HG03196 (cell line): ENCODE measurements around the gene NCAM1.

Experiments used
- ATAC-seq: cut with Tn5 transposase; IDR thresholded peaks from one replicate; pipeline ENCODE4 v1.9.1; 2021; ENCODE audit not compliant: unreplicated experiment

Gene NCAM1

DNA sequence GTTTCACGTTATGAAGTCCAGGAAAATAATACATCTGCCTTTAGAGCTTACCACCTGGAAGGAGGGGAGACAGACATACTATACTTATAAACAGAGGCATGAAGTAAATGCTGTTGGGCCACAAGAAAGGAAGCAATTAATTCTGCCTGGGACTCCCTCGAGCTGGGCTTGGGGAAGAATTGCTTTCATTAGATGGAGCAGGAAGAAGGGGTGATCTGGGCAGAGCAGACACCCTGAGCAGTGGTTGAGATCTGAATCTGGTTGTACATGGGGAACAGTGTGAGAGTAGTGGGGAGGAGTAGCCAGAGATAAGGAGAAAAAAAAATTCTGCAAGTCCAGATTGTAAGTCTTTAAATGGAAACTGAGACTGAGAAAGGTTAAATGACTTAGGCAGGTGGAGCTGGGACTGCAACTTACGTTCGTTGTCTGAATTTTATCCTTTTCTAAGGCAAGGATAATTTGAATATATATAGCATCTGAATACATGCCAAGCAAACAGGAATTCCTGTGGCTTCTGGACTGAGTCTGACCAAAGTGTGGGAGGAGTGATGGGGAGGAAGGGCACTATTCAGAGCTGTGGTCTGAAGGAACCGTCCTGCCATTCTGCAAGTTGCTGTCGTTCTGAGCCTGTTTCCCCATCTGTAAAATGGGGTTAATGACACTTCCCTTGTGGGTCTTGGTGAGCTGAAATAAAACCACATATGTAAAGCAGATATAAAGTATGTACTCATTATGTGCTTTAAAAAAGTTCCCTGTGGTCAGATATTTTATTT is 7.9 kb downstream of the NCAM1 start:
- ATAC-seq: no peak

DNA sequence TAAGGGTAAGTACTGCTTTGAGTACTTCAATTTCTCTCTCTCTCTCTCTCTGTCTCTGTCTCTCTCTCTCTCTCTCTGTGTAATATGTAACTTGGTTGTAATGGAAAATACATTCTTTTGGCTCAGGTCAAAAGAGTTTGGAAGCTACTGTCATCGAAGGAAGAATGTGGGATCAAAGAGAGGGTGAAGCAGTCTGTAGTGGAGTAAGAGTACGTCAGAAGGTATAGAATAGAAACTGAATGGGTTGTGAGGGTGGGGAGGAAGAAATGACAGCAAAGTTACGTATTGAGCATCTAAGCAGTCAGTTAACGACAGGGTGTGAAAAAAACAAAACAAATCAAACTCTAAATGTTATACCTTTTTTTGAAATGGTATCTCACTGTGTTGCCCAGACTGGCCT is 10.0 kb downstream of the NCAM1 start:
- ATAC-seq: no peak

DNA sequence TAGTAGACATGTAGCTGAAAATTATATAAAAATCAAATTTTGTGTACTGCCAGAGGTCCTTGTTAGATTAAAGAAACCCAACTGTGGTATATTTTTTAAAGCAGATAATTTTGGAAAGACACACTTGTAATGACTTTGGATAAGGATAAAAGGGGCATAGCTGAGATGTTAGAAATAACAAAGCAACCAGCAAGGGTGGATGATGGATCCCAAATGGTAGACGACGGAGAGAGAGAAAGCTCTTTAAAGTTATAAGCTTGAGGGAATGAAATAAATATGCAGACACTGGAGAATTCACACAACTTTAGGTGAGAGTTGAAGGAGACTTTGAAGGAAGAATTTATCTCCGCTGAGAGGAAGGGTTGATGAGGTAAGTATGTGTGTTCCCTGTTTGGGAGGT is 10.6 kb downstream of the NCAM1 start:
- ATAC-seq: no peak

- ATAC-seq: no peak
These were observed 11.4 kb downstream of the NCAM1 start for GRCh38 chr11:112972399-112973145.

GRCh38 chr11:112975051-112975450 is 13.8 kb downstream of the NCAM1 start:
- no peak for ATAC-seq

DNA sequence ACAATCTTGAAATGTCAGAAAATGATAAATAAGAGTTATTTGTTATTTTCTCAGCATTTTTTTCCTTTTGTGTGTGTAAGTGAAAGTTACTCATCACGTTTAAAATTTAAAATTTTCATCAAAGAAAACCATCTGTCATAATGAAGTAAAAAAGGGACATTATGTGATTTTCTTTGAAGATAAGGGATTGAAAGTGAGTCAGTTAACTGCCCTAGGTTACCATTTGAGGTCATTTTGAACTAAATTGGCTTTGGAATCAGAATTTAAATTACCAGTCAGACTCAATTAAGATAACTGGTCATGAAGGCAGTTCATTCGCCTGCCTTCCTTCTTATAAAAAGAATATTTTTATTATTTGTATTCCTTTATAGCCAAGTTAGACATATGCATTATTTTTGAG is 14.3 kb downstream of the NCAM1 start:
- ATAC-seq: no peak

DNA sequence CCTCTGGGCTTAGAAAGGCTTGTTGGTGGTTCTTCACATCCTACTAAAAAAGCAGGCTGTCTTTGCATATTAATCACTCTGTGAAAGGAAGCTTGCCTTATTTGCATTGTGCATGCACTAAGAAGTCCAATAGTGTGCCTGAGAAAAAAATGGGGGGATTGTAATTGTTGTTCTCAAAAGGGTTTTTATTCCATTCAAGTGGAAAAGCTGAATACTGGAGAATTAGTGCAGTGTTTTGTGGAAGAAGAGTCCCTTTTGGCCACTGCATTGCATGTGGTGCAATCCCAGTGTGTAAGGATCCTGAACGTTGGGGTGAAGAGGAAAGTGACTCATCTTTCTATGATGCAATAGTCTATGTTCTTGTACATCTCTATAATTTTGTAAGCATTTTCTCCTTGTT is 16.5 kb downstream of the NCAM1 start:
- no peak for ATAC-seq

DNA sequence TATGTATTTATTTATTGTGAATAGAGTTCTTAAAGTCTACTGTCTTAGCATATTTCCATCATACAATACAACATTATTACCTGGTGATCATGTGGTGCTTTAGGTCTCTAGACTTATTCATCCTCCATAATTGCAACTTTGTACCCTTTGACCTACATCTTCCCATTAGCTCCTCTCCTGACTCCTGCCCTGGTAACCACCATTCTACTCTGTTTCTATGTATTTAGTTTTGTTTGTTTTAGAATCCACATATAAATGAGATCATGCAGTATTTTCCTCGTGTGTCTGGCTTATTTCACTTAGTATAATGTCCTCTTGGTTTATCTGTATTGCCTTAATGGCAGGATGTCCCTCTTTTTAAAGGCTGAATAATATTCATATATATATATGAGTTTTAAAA is 22.7 kb downstream of the NCAM1 start:
- no peak for ATAC-seq

DNA sequence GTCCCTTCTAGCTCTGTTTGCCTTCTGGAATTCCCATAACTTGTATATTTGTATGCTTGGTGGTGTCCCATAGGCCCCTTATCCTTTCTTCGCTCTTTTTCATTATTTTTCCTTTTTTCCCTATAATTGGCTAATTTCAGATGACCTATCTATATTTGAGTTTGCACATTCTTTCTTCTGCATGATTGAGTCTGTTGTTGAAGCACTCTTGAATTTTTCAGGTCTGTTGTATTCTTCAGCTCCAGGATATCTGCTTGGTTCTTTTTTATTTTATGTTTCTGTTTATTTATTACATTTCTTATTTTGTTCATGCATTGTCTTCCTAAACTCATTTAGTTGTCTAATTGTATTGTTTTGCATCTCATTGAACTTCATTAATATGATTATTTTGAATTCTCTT is 28.0 kb downstream of the NCAM1 start:
- no peak for ATAC-seq

GRCh38 chr11:112993808-112994207 is 32.6 kb downstream of the NCAM1 start:
- no peak for ATAC-seq

DNA sequence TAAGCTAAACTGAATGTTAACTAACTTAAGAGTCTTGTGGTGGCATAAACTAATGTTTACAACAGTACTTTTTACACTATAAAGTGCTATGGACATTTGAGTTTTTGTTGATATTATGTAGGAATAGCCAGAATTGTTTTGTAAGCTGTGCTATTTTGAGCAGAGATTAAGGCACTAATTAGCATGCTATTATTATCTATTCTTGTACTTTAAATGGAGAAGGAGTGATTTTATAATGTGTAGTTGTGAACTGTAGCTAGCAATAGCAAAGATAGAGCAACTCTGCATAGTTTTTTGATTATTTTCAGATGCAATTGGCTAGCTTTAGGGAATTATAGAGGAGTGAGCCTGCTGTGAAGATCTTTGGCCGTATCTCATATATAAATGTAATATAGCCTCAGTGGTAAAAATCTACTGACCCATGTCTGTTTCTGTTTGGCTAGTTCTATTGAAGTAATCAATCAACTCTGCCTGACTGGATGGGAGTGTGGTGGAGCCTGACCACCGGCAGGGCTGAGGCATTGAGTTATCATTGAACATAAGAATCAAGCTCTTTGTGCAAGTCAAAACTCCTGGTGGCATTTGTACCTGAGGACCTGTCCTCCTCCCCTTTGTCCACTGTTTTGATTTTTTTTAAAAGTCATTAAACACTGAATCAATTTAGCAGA is 34.3 kb downstream of the NCAM1 start:
- no peak for ATAC-seq

- ATAC-seq: no peak
These were observed 35.8 kb downstream of the NCAM1 start for GRCh38 chr11:112996994-112997393.

GRCh38 chr11:112997857-112998466 is 36.7 kb downstream of the NCAM1 start:
- no peak for ATAC-seq

- ATAC-seq: no peak
These were observed 38.3 kb downstream of the NCAM1 start for GRCh38 chr11:112999520-112999919.

DNA sequence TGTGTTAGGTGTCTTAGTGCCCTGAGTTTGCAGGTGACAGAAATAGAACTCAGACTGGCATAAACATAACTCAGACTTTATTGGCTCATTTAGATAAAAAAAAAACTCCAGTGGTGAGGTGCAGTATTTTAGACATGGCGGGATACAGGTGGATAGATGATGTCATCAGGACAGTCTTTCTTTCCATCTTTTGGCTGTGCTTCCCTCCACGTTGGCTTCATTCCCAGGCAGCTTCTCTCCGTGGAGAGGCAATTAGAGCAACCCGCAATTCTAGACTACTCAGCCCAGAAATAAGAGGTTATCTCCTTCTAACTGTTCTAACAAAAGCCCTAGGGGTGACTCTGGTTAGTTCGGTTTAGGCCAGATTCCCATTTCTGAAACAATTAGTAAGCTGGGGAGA is 40.5 kb downstream of the NCAM1 start:
- ATAC-seq: no peak

GRCh38 chr11:113006896-113007445 is 45.8 kb downstream of the NCAM1 start:
- ATAC-seq: no peak

GRCh38 chr11:113014262-113015097 is 53.3 kb downstream of the NCAM1 start:
- no peak for ATAC-seq

GRCh38 chr11:113015098-113015455 is 53.9 kb downstream of the NCAM1 start:
- ATAC-seq: no peak

DNA sequence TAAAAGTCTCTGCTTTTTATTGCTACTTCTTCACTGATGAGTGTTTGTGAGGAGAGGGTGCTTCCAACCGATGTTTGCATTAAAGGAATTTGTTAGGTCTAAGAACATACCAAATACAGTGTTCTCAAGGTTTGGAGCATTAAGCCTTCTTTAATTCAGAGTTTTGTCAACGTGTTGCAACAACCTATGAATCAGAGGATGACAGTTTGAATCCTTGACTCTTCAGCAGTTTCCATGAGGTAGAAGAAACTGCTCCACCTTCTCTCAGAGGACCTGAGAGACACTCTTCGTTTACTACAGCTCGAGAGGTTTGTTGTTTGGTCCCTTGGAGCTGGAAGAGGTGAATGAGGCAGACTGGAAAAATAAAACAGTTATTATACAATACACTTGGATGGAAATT is 55.7 kb downstream of the NCAM1 start:
- no peak for ATAC-seq

GRCh38 chr11:113018913-113019312 is 57.7 kb downstream of the NCAM1 start:
- ATAC-seq: no peak
